ENCODE results near the gene DYRK4. TPM values are rescaled to one million over a fixed set of nuclear protein-coding genes. Genes with fewer than 3 reads are reported as not detected.
"Not testable (repeated sequence)": the region's sequence is repeated elsewhere in the genome, so short reads cannot be mapped to it uniquely, and the experiment has no call there.

Gene DYRK4
- total RNA-seq (ENCODE audit: insufficient read depth, low replicate concordance), result 19.7 TPM

DNA sequence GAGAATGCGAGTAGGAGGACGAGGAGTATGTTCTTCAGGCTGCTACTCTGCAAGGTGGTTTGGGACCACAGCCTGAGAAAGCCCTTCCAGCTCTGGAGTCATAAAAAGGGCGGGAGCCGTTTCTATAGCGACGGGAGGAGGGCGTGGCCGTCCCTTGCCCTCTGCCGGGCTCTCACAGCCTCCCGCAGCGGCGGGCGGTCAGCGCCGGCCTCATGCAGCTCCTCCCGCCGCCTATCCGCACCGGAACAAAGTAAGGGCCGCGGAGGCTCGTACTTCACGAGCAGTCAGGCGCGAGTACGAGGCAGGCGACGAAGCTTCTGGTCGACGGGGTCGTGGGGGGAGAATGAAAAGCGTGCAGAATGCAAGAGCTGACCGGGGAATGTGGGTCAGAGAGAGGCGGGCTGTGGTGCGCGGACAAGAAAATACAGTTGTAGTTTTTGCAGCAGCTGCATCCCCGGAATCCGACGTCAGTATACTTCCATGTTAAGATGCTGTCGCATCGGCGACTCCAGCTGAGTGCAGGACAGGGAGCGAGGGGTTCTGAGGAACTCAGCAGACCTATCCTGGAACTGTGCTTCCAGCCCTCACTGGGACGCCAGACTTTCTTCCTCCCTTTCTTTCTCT, at the start of gene DYRK4:
Gene DYRK4, plus strand, starts transcription at position 175 of the 624 bp plus-strand sequence. Its CDS starts 38 bp downstream, at position 213.
- peak; percentile 88 for DNase-seq (ENCODE audit: low spot score)

DNA sequence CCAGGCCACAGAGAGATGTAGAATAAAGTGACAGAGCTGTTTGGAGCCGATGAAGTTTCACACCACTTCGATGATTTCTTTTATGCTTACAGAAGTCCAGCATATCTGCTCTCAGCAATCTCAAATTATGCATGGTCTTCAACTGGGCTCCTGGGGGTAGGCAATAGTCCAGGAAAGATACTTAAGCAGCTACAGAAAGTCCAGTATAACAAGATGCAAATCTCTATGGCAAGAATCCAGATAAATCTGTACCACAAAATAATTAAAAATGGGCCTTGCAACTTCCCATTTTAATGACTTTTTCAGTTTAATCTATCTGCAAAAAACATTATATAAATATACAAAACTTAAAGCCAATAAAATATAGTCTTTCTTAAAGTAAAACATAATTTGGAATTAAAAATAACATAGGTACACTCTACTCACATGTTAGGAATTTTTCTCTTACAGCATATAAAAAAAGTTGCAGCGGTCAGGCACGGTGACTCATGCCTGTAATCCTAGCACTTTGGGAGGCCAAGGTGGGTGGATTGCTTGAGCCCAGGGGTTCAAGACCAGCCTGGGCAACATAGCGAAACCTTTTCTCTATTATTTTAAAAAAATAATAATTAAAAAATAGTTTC, 43.8 kb upstream of the DYRK4 start:
- DNase-seq (ENCODE audit: low spot score), result no peak

GRCh38 chr12:4523443-4523842, 38.6 kb upstream of the DYRK4 start:
- DNase-seq (ENCODE audit: low spot score), result not testable (repeated sequence)

DNA sequence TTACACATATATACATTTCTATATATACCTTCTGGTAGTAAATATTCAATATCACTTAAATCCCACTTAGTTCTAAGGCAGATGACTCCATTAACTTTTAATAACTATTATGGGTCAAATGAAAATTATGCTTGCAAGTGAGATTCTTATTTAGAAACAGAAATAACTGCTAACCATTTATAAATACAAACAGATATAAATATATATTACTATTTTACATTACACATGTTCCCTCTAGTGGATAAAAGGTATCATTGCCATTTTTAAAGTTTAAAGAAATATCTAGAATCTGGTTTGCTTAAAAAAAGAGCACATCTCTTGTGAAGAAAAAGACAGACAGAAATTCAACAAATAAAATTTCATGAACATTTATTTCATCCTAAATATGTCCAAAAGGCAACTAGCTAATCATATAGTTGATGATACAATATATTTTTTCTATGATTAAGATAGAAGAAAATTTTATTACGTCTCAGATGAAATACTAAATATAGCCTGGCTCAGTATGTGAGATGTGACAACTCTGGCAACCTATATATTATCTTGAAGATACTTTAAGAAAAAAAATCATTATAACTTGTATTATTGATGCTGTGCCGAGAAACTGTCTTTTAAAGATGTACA, 35.0 kb upstream of the DYRK4 start:
- peak; percentile 14 for DNase-seq (ENCODE audit: low spot score)

DNA sequence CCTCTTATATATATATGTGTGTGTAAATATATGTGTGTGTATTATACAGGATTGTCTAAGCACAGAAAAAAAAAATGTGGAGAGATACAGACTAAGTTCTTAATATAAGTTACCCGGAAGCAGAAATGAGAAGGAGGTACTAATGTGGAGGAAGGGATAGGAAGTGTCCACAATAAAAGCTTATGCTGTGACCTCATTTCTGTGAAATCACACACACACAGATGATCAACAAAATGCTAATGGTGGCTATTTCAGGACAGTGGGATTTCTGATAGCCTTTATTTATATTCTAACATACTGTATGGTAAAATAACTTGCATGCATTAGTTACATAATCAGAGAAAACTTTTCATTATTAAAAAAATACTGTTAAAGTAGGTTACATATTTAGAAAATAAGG, 31.8 kb upstream of the DYRK4 start:
- no peak for DNase-seq (ENCODE audit: low spot score)

DNA sequence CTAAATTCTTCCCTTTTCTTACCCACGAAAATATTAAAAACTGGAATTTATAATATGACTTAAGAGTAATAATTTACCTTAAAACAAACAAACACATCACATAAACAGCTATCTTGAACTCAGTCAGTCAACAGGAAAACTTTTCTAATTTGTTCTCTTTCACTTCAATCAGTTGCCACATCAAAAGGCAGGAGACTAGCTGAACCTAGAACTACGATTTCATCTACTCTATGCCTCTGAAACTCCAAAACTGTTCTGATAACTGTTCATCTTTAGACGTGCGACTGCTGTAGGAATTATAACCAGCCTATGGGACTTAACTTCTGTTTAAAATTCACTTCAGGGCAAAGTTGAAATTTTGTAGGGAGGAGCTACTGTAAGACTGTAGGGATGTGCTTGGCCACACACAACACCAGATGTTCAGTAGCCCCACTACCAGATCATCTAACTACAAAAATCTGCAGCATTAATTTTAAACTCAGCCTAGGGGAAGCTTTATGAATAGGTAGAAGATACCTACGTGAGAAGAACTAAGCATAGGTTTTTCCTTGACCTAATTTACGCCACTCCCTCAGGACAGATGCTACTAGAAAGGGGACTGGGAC, 30.9 kb upstream of the DYRK4 start:
- no peak for DNase-seq (ENCODE audit: low spot score)

- DNase-seq (ENCODE audit: low spot score), result no peak
These were observed 26.9 kb upstream of the DYRK4 start for GRCh38 chr12:4535092-4535491.

GRCh38 chr12:4535871-4536270, 26.1 kb upstream of the DYRK4 start:
- DNase-seq (ENCODE audit: low spot score), result no peak

DNA sequence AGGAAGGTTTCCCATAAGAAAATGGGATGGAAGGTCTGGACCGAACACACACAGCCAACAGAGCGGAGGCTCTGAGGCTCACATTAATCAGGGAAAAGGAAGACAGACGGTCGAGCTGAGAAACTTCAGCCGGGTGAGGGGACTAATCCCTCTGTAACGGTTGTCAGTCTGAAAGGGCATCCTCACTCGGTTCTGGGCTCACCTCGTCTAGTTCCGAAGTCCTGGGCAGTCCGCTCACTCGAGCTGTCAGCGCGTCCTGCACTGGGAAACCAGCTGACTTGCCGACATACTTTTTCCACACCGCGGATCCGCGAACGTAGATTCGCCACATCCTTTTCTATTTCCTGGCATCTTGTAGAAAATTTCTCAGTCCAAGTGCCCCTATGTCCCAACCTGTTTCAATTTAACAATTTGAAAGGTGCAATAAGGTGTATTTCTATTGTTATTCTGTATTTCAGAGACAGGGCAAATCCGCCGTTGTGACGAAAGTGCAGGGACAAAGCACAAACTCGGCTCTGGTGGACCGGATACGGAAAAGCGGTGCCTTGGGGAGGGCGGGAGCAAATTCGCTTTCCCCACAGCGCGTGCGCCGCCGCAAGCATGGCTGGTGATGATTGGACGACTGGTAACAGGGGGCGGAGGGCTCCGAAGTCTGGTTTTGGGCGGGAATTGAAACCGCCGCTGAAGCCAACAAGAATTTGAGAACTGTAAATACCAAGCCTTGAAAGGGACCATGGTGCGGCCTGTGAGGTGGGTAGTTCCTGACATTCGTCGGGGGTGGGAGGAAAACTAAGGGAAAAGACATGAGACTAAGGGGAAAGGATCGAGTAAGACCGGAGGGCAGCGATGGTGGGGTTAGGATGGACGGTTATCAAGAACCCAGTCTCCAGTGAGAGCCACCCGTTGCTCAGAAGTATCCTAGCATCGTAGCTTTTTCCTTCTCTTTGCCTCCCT, 23.5 kb upstream of the DYRK4 start, which contains the start of gene RAD51AP1:
Gene RAD51AP1, plus strand, starts transcription at position 684 of the 954 bp plus-strand sequence. Its CDS starts 50 bp downstream, at position 734.
- DNase-seq (ENCODE audit: low spot score), result peak; percentile 98

DNA sequence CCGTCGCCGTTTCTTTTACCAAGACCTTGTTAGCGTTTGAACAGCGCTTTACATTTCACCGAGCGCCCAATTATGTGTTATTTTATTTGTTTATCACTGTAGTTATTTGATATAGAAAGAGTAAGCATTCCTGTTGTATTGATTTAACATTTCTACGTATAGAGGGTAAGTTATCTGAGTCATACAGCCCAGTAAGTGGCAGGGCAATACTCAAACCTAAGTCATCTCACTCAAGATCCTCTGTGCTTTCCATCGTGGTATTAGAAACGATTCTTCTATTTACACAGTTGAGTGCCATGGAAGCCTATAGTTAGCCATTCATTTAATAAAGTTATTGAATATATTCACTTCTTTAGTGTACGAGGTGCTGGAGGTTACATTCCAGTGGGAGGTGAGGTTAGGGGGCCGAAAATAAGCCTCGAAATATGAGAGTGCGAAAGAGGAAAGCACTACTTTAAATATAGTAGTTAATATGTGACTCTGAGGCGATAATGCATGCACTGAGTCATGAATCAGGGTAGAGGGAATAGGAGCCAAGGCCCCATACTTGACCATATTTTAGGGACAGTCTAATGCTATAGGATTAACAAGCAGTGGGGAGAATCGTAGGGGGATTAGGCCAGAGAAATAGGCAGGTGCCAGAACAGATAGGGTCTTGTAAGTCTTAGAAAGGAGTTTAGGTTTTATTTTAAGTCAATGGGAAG, 22.7 kb upstream of the DYRK4 start:
- no peak for DNase-seq (ENCODE audit: low spot score)

DNA sequence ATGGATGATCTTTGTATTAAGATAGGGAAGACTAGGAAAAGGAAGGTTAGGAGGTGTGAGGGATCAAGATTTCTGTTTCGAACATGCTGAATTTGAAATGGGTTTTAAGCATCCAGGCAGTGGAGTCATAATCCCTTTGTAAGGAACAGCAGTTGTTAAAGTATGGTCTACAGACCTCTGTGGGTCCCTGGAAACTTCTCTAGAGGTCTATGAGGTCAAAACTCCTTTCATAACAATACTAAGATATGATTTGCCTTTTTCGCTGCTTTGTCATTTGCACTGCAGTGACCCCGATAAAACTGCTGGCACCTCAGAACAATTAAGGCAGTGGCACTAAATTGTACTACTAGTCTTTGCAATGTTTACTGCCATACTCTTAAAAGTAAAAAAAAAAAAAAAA, 21.8 kb upstream of the DYRK4 start:
- no peak for DNase-seq (ENCODE audit: low spot score)

DNA sequence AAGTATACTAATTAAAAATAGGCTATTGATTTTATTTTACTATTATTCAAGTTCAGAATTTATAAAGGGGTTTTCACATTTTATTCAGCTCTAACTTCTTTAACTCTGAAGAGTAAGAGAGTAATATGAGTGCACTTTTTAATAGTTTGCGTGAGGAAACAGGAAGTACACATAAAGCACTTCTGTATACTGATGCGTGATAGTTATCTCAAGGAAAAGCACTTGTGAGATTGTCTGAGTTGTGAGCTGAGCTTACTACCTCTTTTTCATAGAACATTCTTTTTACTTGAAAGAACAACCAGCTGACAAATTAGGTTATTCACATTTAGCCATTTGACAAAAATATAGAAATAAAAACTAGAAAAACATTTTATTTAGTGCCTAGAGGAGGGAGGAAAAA, 21.4 kb upstream of the DYRK4 start:
- no peak for DNase-seq (ENCODE audit: low spot score)

DNA sequence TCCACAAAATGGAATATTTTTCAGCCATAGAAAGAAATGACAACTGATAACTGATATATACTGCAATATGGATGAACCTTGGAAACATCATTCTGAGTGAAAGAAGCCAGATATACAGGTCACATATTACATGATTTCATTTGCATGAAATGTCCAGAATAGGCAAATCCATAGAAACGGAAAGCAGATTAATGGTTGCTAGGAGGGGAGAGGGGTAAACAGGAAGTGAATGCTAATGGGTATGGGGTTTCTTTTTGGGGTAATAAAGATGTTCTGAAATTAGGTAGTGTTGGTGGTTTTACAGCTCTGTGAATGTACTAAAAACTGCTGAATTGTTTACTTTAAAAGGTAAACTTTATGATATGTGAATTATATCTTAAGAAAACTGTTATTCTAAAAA, 16.8 kb upstream of the DYRK4 start:
- DNase-seq (ENCODE audit: low spot score), result no peak

DNA sequence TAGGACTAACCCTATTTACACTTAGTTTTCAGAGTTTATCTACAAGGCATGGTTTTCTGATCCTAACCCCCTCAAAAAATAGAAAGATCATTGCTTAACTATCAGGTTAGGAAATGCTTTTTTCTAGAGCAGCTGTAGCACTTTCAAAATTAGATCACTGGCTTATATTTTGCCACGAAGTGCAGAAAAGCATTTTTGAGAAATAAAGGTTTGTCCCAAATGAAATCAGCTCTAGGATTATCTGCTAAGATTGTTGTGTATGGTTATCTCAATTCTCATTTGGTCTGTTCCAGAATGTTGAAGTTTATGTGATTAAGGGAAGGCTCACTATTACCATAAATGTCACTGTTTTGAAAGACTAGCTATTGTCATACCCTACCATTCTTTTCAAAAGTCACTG, 9.8 kb upstream of the DYRK4 start:
- no peak for DNase-seq (ENCODE audit: low spot score)

DNA sequence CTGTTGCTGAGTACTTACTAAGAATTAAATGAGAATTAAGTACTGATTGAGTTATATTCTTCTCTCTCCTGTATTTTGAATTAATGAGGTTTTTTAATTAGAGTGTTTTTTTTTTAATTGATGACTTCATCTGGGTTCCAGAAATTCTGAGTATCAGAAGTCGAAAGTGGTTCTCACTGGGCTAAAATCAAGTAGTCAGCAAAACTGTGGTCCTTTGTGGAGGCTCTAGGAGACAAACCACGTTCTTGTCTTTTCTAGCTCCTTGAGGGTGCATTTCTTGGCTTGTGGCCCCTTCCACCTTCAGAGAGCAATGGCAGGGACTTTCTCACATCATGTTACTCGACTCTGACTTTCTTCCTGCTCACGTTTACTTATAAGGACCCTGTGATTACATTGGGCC, 8.1 kb upstream of the DYRK4 start:
- DNase-seq (ENCODE audit: low spot score), result no peak

GRCh38 chr12:4555804-4556203, 6.2 kb upstream of the DYRK4 start:
- no peak for DNase-seq (ENCODE audit: low spot score)

GRCh38 chr12:4556735-4557530, 5.1 kb upstream of the DYRK4 start:
- DNase-seq (ENCODE audit: low spot score), result no peak

DNA sequence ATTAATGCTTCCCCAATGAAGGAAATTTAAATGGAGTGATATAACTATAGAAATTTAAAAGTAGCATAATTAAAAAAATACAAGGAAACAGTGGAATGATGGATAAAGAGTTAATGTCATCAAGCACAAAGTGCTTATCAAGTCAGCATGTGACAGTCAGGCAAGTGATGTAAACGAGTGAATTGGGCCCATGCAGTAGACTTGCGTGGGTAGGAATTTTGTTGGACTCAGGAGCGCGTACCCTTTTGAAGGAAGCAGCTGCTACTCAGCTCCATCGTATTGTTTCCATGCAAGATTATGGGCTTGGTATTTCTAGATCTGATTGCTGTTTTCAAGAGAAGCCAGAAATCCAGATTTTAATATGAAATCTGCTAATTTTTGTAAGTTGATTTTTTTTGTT, 4.4 kb upstream of the DYRK4 start:
- DNase-seq (ENCODE audit: low spot score), result no peak

- DNase-seq (ENCODE audit: low spot score), result no peak
These were observed 3.8 kb upstream of the DYRK4 start for GRCh38 chr12:4558171-4558570.

- DNase-seq (ENCODE audit: low spot score), result peak; percentile 45
These were observed 1.3 kb downstream of the DYRK4 start for GRCh38 chr12:4563336-4563735.
